GDM1 (cell line): ENCODE results near the gene SLC51B.
"Not testable (repeated sequence)": the region's sequence is repeated elsewhere in the genome, so short reads cannot be mapped to it uniquely, and the experiment has no call there.

Experiments
- DNase-seq: peaks from one replicate; lab custom pipeline; 2025; lab: John Stamatoyannopoulos, UW

The SLC51B gene

GRCh38 chr15:65099801-65100200, 54.6 kb downstream of the SLC51B start:
- not testable (repeated sequence) for DNase-seq

GRCh38 chr15:65100442-65100841, 55.3 kb downstream of the SLC51B start:
- no peak for DNase-seq

GRCh38 chr15:65101411-65101890, 56.3 kb downstream of the SLC51B start:
- DNase-seq = peak; percentile 23

- no peak for DNase-seq
These were observed 56.9 kb downstream of the SLC51B start for GRCh38 chr15:65101891-65102708.

- DNase-seq = no peak
These were observed 57.7 kb downstream of the SLC51B start for GRCh38 chr15:65102912-65103311.
